Measurements from ENCODE around the gene NUP214. TPM values are rescaled to one million over a fixed set of nuclear protein-coding genes. Genes with fewer than 3 reads are reported as not detected.
"Not testable (repeated sequence)": the region's sequence is repeated elsewhere in the genome, so short reads cannot be mapped to it uniquely, and the experiment has no call there.

NUP214 gene
- total RNA-seq, 1 experiment from 2014 or later = 52.3 TPM

DNA sequence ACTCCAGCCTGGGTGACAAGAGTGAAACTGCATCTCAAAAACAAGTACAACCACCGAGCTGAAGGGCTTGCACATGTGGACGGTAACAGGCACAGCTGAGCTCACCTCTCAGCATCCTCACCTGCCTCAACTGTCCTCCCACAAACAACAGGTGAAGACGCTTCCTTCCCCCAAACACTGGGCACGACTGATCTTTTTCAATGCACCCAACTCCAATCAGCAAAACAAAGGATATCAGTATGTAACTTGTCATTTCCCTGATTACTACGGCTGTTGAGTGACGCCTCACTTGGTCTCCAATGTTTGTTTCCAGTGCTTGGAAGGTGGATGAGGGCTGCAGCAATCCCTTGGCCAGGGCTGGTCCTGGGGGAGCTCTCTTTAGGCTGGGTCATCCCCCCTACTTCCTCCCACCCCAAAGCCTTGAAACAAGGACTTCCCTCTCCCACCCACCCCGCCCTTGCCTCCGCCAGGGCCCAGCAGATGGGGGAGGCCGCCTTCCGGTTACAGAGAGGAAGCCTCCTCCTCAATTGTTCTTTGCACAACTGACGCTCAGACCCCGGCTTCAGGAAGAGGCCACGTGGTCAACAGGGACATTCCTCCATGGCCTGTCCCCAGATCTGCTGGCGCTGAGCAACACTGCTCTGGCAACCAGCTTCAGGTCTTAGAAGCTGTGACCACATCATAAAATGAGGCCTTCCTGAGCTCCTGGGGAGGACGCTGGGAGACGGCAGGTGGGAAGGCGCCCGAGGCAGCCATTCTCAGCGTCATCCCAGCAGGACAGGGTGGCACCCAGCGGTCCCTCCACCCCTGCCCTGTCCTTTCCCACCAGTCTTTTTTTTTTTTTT, 145.0 kb downstream of the NUP214 start:
- TF ChIP-seq, protein P1, sequence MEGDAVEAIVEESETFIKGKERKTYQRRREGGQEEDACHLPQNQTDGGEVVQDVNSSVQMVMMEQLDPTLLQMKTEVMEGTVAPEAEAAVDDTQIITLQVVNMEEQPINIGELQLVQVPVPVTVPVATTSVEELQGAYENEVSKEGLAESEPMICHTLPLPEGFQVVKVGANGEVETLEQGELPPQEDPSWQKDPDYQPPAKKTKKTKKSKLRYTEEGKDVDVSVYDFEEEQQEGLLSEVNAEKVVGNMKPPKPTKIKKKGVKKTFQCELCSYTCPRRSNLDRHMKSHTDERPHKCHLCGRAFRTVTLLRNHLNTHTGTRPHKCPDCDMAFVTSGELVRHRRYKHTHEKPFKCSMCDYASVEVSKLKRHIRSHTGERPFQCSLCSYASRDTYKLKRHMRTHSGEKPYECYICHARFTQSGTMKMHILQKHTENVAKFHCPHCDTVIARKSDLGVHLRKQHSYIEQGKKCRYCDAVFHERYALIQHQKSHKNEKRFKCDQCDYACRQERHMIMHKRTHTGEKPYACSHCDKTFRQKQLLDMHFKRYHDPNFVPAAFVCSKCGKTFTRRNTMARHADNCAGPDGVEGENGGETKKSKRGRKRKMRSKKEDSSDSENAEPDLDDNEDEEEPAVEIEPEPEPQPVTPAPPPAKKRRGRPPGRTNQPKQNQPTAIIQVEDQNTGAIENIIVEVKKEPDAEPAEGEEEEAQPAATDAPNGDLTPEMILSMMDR (IDR thresholded peaks at IDR 0.05; ENCODE audit: insufficient read depth in 1 of 2, low read depth in 1 of 2, low read length in 1 of 2, severe bottlenecking in 1 of 2, unreplicated experiment in 1 of 2) = no peak
- H3K27me3 ChIP-seq (replicated peaks; ENCODE audit: control insufficient read depth, insufficient read depth, low read length) = no peaks in the 10 kb centered on the region
- no peaks in the 10 kb centered on the region for H3K9me3 ChIP-seq
- Mint-ChIP-seq H3K4me3 (ENCODE audit: unreplicated experiment) (no peak overlapping the region), H3K9me3 (ENCODE audit: unreplicated experiment) (no peaks in the 10 kb centered on the region), H3K27ac (ENCODE audit: unreplicated experiment) (no peak overlapping the region), H3K4me1 (ENCODE audit: low read depth, unreplicated experiment) (no peaks in the 10 kb centered on the region), H3K27me3 (ENCODE audit: insufficient read depth, unreplicated experiment) (no peaks in the 10 kb centered on the region), H3K36me3 (ENCODE audit: insufficient read depth, unreplicated experiment) (no peaks in the 10 kb centered on the region)
- intact Hi-C loops (cut with micrococcal nuclease; ENCODE audit: unreplicated experiment) = no loop called here
- CTCF ChIA-PET = interaction anchor here (0.5 to 0.6 kb wide), 2 partner anchors 187 to 835 kb away, joined by 3 read pairs; no protein-coding TSS in a partner anchor
- H3K36me3 ChIP-seq (ENCODE audit: control insufficient read depth, insufficient read depth, low read length) = no peaks in the 10 kb centered on the region
- DNase-seq = no peak
- no peak overlapping the region for H3K4me3 ChIP-seq (ENCODE audit: low read depth, low read length)
- no TSS peak for BruUV-seq (replicated peaks)
- POLR2A ChIA-PET = no interaction called here
- H3K4me1 ChIP-seq = no peaks in the 10 kb centered on the region

DNA sequence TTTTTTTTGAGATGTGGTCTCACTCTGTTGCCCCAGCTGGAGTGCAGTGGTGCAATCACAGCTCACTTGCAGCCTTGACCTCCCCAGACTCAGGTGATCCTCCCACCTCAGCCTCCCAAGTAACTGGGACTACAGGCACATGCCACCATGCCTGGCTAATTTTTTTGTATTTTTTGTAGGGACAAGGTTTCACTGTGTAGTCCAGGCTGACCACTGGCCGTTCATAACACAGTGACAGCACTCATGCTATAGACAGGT, 145.6 kb downstream of the NUP214 start:
- BruUV-seq (replicated peaks); H3K4me1 ChIP-seq; H3K4me1 Mint-ChIP-seq (ENCODE audit: low read depth, unreplicated experiment); H3K27me3 Mint-ChIP-seq (ENCODE audit: insufficient read depth, unreplicated experiment); H3K36me3 Mint-ChIP-seq (ENCODE audit: insufficient read depth, unreplicated experiment); H3K9me3 ChIP-seq; H3K4me3 ChIP-seq (ENCODE audit: low read depth, low read length); H3K36me3 ChIP-seq (ENCODE audit: control insufficient read depth, insufficient read depth, low read length); DNase-seq; H3K27me3 ChIP-seq (replicated peaks; ENCODE audit: control insufficient read depth, insufficient read depth, low read length); H3K27ac Mint-ChIP-seq (ENCODE audit: unreplicated experiment); H3K4me3 Mint-ChIP-seq (ENCODE audit: unreplicated experiment); intact Hi-C loops (cut with micrococcal nuclease; ENCODE audit: unreplicated experiment); H3K9me3 Mint-ChIP-seq (ENCODE audit: unreplicated experiment); POLR2A ChIA-PET: not testable (repeated sequence)
- CTCF ChIA-PET = interaction anchor here (0.5 to 0.6 kb wide), 2 partner anchors 187 to 835 kb away, joined by 3 read pairs; no protein-coding TSS in a partner anchor

DNA sequence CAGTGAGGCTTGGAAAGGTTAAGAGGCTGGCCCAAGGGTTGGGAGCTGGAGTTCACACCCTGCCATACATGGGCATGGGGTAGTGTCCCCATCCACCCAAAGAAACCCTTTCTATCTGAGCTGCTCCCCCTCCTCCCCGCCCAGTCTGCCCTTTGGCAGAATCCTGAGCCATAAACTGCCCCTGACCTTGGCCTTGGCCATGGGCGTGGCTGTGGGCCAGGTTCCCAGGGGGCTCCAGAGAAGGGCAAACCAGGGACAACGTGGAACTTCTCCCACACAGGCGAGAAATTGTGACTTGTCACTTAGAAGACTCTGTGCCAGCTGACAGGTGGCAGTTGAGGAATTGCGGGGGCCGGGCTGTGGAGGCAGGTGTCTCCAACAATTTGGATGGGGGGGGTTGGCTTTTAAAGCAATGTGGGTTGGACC, 146.1 kb downstream of the NUP214 start:
- Histone ChIP-seq H3K9me3 (no peaks in the 10 kb centered on the region), H3K4me1 (no peaks in the 10 kb centered on the region), H3K27me3 (replicated peaks; ENCODE audit: control insufficient read depth, insufficient read depth, low read length) (no peaks in the 10 kb centered on the region; the same call in 1 of the 2 replicates), H3K36me3 (ENCODE audit: control insufficient read depth, insufficient read depth, low read length) (no peaks in the 10 kb centered on the region), H3K4me3 (ENCODE audit: low read depth, low read length) (no peak overlapping the region)
- POLR2A ChIA-PET = no interaction called here
- no peaks in the 10 kb centered on the region for H3K9me3 Mint-ChIP-seq (ENCODE audit: unreplicated experiment)
- H3K36me3 Mint-ChIP-seq (ENCODE audit: insufficient read depth, unreplicated experiment) = no peaks in the 10 kb centered on the region
- CTCF ChIA-PET = no interaction called here
- peaks cover 2% of the 10 kb centered on the region for H3K27me3 Mint-ChIP-seq (ENCODE audit: insufficient read depth, unreplicated experiment)
- no peaks in the 10 kb centered on the region for H3K4me1 Mint-ChIP-seq (ENCODE audit: low read depth, unreplicated experiment)
- no peak for DNase-seq
- TF ChIP-seq, protein P1 (IDR thresholded peaks at IDR 0.05; ENCODE audit: insufficient read depth in 1 of 2, low read depth in 1 of 2, low read length in 1 of 2, severe bottlenecking in 1 of 2, unreplicated experiment in 1 of 2) = no peak
- no peak overlapping the region for H3K4me3 Mint-ChIP-seq (ENCODE audit: unreplicated experiment)
- H3K27ac Mint-ChIP-seq (ENCODE audit: unreplicated experiment) = no peak overlapping the region
- intact Hi-C loops (cut with micrococcal nuclease; ENCODE audit: unreplicated experiment) = no loop called here
- BruUV-seq (replicated peaks) = no TSS peak
